ENCODE measurements around the gene AMPD3. TPM values are rescaled to one million over a fixed set of nuclear protein-coding genes. Genes with fewer than 3 reads are reported as not detected.

The AMPD3 gene
- total RNA-seq, 2 experiments from 2014 or later: 13.2 to 14.1 TPM

- ChIA-PET POLR2A (no interaction called here), CTCF (no interaction called here)
- Histone ChIP-seq H3K9me3 (ENCODE audit: control insufficient read depth in 1 of 2, insufficient read depth in 1 of 2, low read length in 2 of 2) (no peaks in the 10 kb centered on the region), H3K4me3 (ENCODE audit: low read length) (no peak overlapping the region), H3K27ac (ENCODE audit: low read depth in 1 of 2, low read length in 2 of 2) (no peak overlapping the region), H3K36me3 (ENCODE audit: insufficient read depth, low read length) (peaks cover 59% of the 10 kb centered on the region), H3K27me3 (ENCODE audit: control insufficient read depth in 1 of 2, insufficient read depth in 2 of 2, low read length in 2 of 2) (no peaks in the 10 kb centered on the region), H3K4me1 (ENCODE audit: insufficient read depth, low read length) (peaks cover 38% of the 10 kb centered on the region)
- H3K27ac Mint-ChIP-seq: no peak overlapping the region
- no peaks in the 10 kb centered on the region for H3K27me3 Mint-ChIP-seq
- no peak overlapping the region for H3K4me3 Mint-ChIP-seq
- TF ChIP-seq CTCF (IDR thresholded peaks at IDR 0.05): no peak
- intact Hi-C loops (cut with DNase I, micrococcal nuclease): loop anchor here in 1 of 2 experiments (5.0 kb wide), 1 partner anchor 1379 kb away; the partner anchor contains the start of gene USP47
- no peaks in the 10 kb centered on the region for H3K9me3 Mint-ChIP-seq
- ATAC-seq (ENCODE audit: poor library complexity) (no peak), DNase-seq (no peak)
- peaks cover 32% of the 10 kb centered on the region for H3K4me1 Mint-ChIP-seq (ENCODE audit: low read depth)
- H3K36me3 Mint-ChIP-seq (ENCODE audit: low read depth): peaks cover 67% of the 10 kb centered on the region
Observed at GRCh38 chr11:10462746-10463300, 7.8 kb downstream of the AMPD3 start.

GRCh38 chr11:10473371-10473770 is 18.3 kb downstream of the AMPD3 start:
- peak overlapping the region; percentile 69 for H3K27ac Mint-ChIP-seq

GRCh38 chr11:10474551-10474950 is 19.5 kb downstream of the AMPD3 start:
- ATAC-seq (ENCODE audit: poor library complexity): no peak
- intact Hi-C loops (cut with DNase I, micrococcal nuclease): no loop called here
- Histone ChIP-seq H3K36me3 (ENCODE audit: insufficient read depth, low read length) (peaks cover 40% of the 10 kb centered on the region), H3K4me1 (ENCODE audit: insufficient read depth, low read length) (peaks cover 12% of the 10 kb centered on the region), H3K27ac (ENCODE audit: low read depth in 1 of 2, low read length in 2 of 2) (peak overlapping the region in 1 of 2 donors; percentile 7), H3K4me3 (ENCODE audit: low read length) (no peak overlapping the region), H3K27me3 (ENCODE audit: control insufficient read depth in 1 of 2, insufficient read depth in 2 of 2, low read length in 2 of 2) (no peaks in the 10 kb centered on the region), H3K9me3 (ENCODE audit: control insufficient read depth in 1 of 2, insufficient read depth in 1 of 2, low read length in 2 of 2) (no peaks in the 10 kb centered on the region)
- Mint-ChIP-seq H3K9me3 (no peaks in the 10 kb centered on the region), H3K4me1 (ENCODE audit: low read depth) (peaks cover 37% of the 10 kb centered on the region), H3K36me3 (ENCODE audit: low read depth) (peaks cover 86% of the 10 kb centered on the region), H3K27ac (peak overlapping the region; percentile 69), H3K4me3 (no peak overlapping the region), H3K27me3 (no peaks in the 10 kb centered on the region)
- DNase-seq: no peak
- TF ChIP-seq CTCF (IDR thresholded peaks at IDR 0.05): no peak
- ChIA-PET CTCF (no interaction called here), POLR2A (no interaction called here)

More at GRCh38 chr11:10473371-10473770, 18.3 kb downstream of the AMPD3 start:
- intact Hi-C loops (cut with DNase I, micrococcal nuclease): no loop called here
- ATAC-seq (ENCODE audit: poor library complexity): no peak
- Mint-ChIP-seq H3K36me3 (ENCODE audit: low read depth) (peaks cover 81% of the 10 kb centered on the region), H3K27me3 (no peaks in the 10 kb centered on the region), H3K4me3 (no peak overlapping the region), H3K4me1 (ENCODE audit: low read depth) (peaks cover 43% of the 10 kb centered on the region), H3K9me3 (no peaks in the 10 kb centered on the region)
- ChIA-PET CTCF (no interaction called here), POLR2A (no interaction called here)
- no peak for DNase-seq
- Histone ChIP-seq H3K27ac (ENCODE audit: low read depth in 1 of 2, low read length in 2 of 2) (no peak overlapping the region), H3K36me3 (ENCODE audit: insufficient read depth, low read length) (peaks cover 32% of the 10 kb centered on the region), H3K4me3 (ENCODE audit: low read length) (no peak overlapping the region), H3K27me3 (ENCODE audit: control insufficient read depth in 1 of 2, insufficient read depth in 2 of 2, low read length in 2 of 2) (no peaks in the 10 kb centered on the region), H3K4me1 (ENCODE audit: insufficient read depth, low read length) (peaks cover 12% of the 10 kb centered on the region), H3K9me3 (ENCODE audit: control insufficient read depth in 1 of 2, insufficient read depth in 1 of 2, low read length in 2 of 2) (no peaks in the 10 kb centered on the region)
- TF ChIP-seq CTCF (IDR thresholded peaks at IDR 0.05): no peak

All from CD4-positive, alpha-beta T cell (primary cell).